Activated CD4-positive, alpha-beta T cell treated with anti-CD3 and anti-CD28 coated beads, Interleukin-2, amount 10 ng/mL, durations not matched to agents 24 days and 14 days (primary cell): Measurements from ENCODE around the gene MFSD12. TPM values are rescaled to one million over a fixed set of nuclear protein-coding genes. Genes with fewer than 3 reads are reported as not detected.
"Not testable (repeated sequence)": the region's sequence is repeated elsewhere in the genome, so short reads cannot be mapped to it uniquely, and the experiment has no call there.

Experiments
- DNase-seq: peaks from one replicate; pipeline ENCODE4 v3.0.0; 2022
- H3K27ac Mint-ChIP-seq: one replicate; pipeline ENCODE4 v1.8.0; 2022; ENCODE audit warnings: mild to moderate bottlenecking, mixed read lengths
- H3K27me3 Mint-ChIP-seq: one replicate; pipeline ENCODE4 v1.8.0; 2022; ENCODE audit warnings: mixed read lengths
- H3K36me3 Mint-ChIP-seq: one replicate; pipeline ENCODE4 v1.8.0; 2022; ENCODE audit warnings: low read depth, mild to moderate bottlenecking, mixed read lengths
- H3K4me1 Mint-ChIP-seq: one replicate; pipeline ENCODE4 v1.8.0; 2021; ENCODE audit warnings: mixed read lengths
- H3K4me3 Mint-ChIP-seq: one replicate; pipeline ENCODE4 v1.8.0; 2022; ENCODE audit warnings: mild to moderate bottlenecking, moderate library complexity, mixed read lengths
- H3K9me3 Mint-ChIP-seq: one replicate; pipeline ENCODE4 v1.8.0; 2021; ENCODE audit warnings: mixed read lengths
- intact Hi-C: fragments of 100-400 bp; cut with micrococcal nuclease; formaldehyde crosslinking; loops from one replicate; pipeline ENCODE4 v1.15.1; 2023
- total RNA-seq: library from RNA; stranded (reverse); gene quantifications from 2 replicates; pipeline ENCODE4 v1.2.3, GENCODE V29; 2022

Gene MFSD12
- total RNA-seq, 1 donor from 2014 or later = 119 TPM

GRCh38 chr19:3533033-3533432, 24.4 kb downstream of the MFSD12 start:
- H3K4me3 Mint-ChIP-seq = no peak overlapping the region
- intact Hi-C loops = no loop called here
- H3K36me3 Mint-ChIP-seq = peaks cover 28% of the 10 kb centered on the region
- H3K9me3 Mint-ChIP-seq = no peaks in the 10 kb centered on the region
- no peak overlapping the region for H3K27ac Mint-ChIP-seq
- DNase-seq = no peak
- no peaks in the 10 kb centered on the region for H3K27me3 Mint-ChIP-seq
- no peaks in the 10 kb centered on the region for H3K4me1 Mint-ChIP-seq

GRCh38 chr19:3532154-3532786, 25.1 kb downstream of the MFSD12 start:
- Mint-ChIP-seq H3K36me3 (peaks cover 25% of the 10 kb centered on the region), H3K27ac (no peak overlapping the region)

GRCh38 chr19:3531716-3532115, 25.7 kb downstream of the MFSD12 start:
- Mint-ChIP-seq H3K9me3 (no peaks in the 10 kb centered on the region), H3K4me3 (no peak overlapping the region), H3K27ac (no peak overlapping the region), H3K27me3 (no peaks in the 10 kb centered on the region), H3K36me3 (peaks cover 29% of the 10 kb centered on the region), H3K4me1 (no peaks in the 10 kb centered on the region)
- no peak for DNase-seq
- intact Hi-C loops = no loop called here

More at GRCh38 chr19:3532154-3532786, 25.1 kb downstream of the MFSD12 start:
- DNase-seq = no peak
- Mint-ChIP-seq H3K4me1 (no peaks in the 10 kb centered on the region), H3K4me3 (no peak overlapping the region), H3K9me3 (no peaks in the 10 kb centered on the region), H3K27me3 (no peaks in the 10 kb centered on the region)
- intact Hi-C loops = no loop called here

- no peaks in the 10 kb centered on the region for H3K9me3 Mint-ChIP-seq
- H3K36me3 Mint-ChIP-seq = peaks cover 26% of the 10 kb centered on the region
- no peaks in the 10 kb centered on the region for H3K27me3 Mint-ChIP-seq
- no peak overlapping the region for H3K4me3 Mint-ChIP-seq
- H3K27ac Mint-ChIP-seq = no peak overlapping the region
- intact Hi-C loops = no loop called here
- H3K4me1 Mint-ChIP-seq = no peaks in the 10 kb centered on the region
- DNase-seq = no peak
These were observed 27.0 kb downstream of the MFSD12 start for GRCh38 chr19:3530389-3530788.

GRCh38 chr19:3529299-3529698, 28.1 kb downstream of the MFSD12 start:
- H3K4me3 Mint-ChIP-seq, intact Hi-C loops, H3K9me3 Mint-ChIP-seq, H3K27me3 Mint-ChIP-seq, H3K4me1 Mint-ChIP-seq, DNase-seq, H3K27ac Mint-ChIP-seq: not testable (repeated sequence)
- H3K36me3 Mint-ChIP-seq = peaks cover 22% of the 10 kb centered on the region

GRCh38 chr19:3528539-3529211, 28.7 kb downstream of the MFSD12 start:
- no peaks in the 10 kb centered on the region for H3K9me3 Mint-ChIP-seq
- intact Hi-C loops = no loop called here
- no peaks in the 10 kb centered on the region for H3K27me3 Mint-ChIP-seq
- H3K27ac Mint-ChIP-seq = no peak overlapping the region
- peaks cover 25% of the 10 kb centered on the region for H3K36me3 Mint-ChIP-seq
- no peaks in the 10 kb centered on the region for H3K4me1 Mint-ChIP-seq
- no peak overlapping the region for H3K4me3 Mint-ChIP-seq
- DNase-seq = no peak

GRCh38 chr19:3528080-3528479, 29.3 kb downstream of the MFSD12 start:
- Mint-ChIP-seq H3K9me3 (no peaks in the 10 kb centered on the region), H3K4me3 (no peak overlapping the region), H3K4me1 (no peaks in the 10 kb centered on the region), H3K27ac (no peak overlapping the region), H3K27me3 (no peaks in the 10 kb centered on the region), H3K36me3 (peaks cover 24% of the 10 kb centered on the region)
- intact Hi-C loops = no loop called here
- no peak for DNase-seq

- Mint-ChIP-seq H3K27me3 (no peaks in the 10 kb centered on the region), H3K4me3 (no peak overlapping the region), H3K9me3 (no peaks in the 10 kb centered on the region), H3K27ac (no peak overlapping the region), H3K4me1 (no peaks in the 10 kb centered on the region), H3K36me3 (peaks cover 22% of the 10 kb centered on the region)
- no peak for DNase-seq
- intact Hi-C loops = no loop called here
These were observed 30.0 kb downstream of the MFSD12 start for GRCh38 chr19:3527238-3527910.

- Mint-ChIP-seq H3K27ac (no peak overlapping the region), H3K4me3 (no peak overlapping the region), H3K9me3 (no peaks in the 10 kb centered on the region), H3K36me3 (peaks cover 23% of the 10 kb centered on the region), H3K4me1 (no peaks in the 10 kb centered on the region), H3K27me3 (no peaks in the 10 kb centered on the region)
- no peak for DNase-seq
- intact Hi-C loops = no loop called here
These were observed 30.7 kb downstream of the MFSD12 start for GRCh38 chr19:3526507-3527237.

GRCh38 chr19:3524904-3525451, 32.4 kb downstream of the MFSD12 start:
- DNase-seq = no peak
- no peak overlapping the region for H3K4me3 Mint-ChIP-seq

GRCh38 chr19:3524078-3524842, 33.1 kb downstream of the MFSD12 start:
- H3K4me1 Mint-ChIP-seq = no peaks in the 10 kb centered on the region
- H3K4me3 Mint-ChIP-seq = no peak overlapping the region
- H3K27ac Mint-ChIP-seq = no peak overlapping the region
- H3K27me3 Mint-ChIP-seq = no peaks in the 10 kb centered on the region
- intact Hi-C loops = no loop called here
- DNase-seq = no peak
- peaks cover 22% of the 10 kb centered on the region for H3K36me3 Mint-ChIP-seq
- no peaks in the 10 kb centered on the region for H3K9me3 Mint-ChIP-seq

More at GRCh38 chr19:3524904-3525451, 32.4 kb downstream of the MFSD12 start:
- Mint-ChIP-seq H3K27me3 (no peaks in the 10 kb centered on the region), H3K36me3 (peaks cover 22% of the 10 kb centered on the region), H3K27ac (no peak overlapping the region), H3K4me1 (no peaks in the 10 kb centered on the region), H3K9me3 (no peaks in the 10 kb centered on the region)
- intact Hi-C loops = no loop called here

- Mint-ChIP-seq H3K27me3 (no peaks in the 10 kb centered on the region), H3K36me3 (peaks cover 22% of the 10 kb centered on the region), H3K9me3 (no peaks in the 10 kb centered on the region), H3K4me3 (no peak overlapping the region), H3K27ac (no peak overlapping the region), H3K4me1 (no peaks in the 10 kb centered on the region)
- no peak for DNase-seq
- intact Hi-C loops = no loop called here
These were observed 33.9 kb downstream of the MFSD12 start for GRCh38 chr19:3523361-3524077.
